Stimulated activated memory B cell treated with anti-CD40 and anti-IgM and Interleukin-4, amounts not matched to agents 10 μg/mL and 1 μg/mL and 100 μg/mL, for 72 hours (primary cell): ENCODE data around the gene SPPL2C.

Experiments
- ATAC-seq: fragments of 150-1000 bp; cut with Tn5 transposase; 2 replicates; pipeline ENCODE4 v1.10.0; 2021
- H3K27ac Mint-ChIP-seq: one replicate; pipeline ENCODE4 v1.8.0; 2022; ENCODE audit warnings: mild to moderate bottlenecking, mixed read lengths
- H3K27me3 Mint-ChIP-seq: one replicate; pipeline ENCODE4 v1.8.0; 2022; ENCODE audit warnings: mixed read lengths
- H3K36me3 Mint-ChIP-seq: one replicate; pipeline ENCODE4 v1.8.0; 2022; ENCODE audit warnings: mixed read lengths
- H3K4me1 Mint-ChIP-seq: one replicate; pipeline ENCODE4 v1.8.0; 2022; ENCODE audit warnings: mixed read lengths
- H3K4me3 Mint-ChIP-seq: one replicate; pipeline ENCODE4 v1.8.0; 2022; ENCODE audit warnings: mild to moderate bottlenecking, moderate library complexity, mixed read lengths
- H3K9me3 Mint-ChIP-seq: one replicate; pipeline ENCODE4 v1.8.0; 2022; ENCODE audit warnings: mixed read lengths

The SPPL2C gene, protein sequence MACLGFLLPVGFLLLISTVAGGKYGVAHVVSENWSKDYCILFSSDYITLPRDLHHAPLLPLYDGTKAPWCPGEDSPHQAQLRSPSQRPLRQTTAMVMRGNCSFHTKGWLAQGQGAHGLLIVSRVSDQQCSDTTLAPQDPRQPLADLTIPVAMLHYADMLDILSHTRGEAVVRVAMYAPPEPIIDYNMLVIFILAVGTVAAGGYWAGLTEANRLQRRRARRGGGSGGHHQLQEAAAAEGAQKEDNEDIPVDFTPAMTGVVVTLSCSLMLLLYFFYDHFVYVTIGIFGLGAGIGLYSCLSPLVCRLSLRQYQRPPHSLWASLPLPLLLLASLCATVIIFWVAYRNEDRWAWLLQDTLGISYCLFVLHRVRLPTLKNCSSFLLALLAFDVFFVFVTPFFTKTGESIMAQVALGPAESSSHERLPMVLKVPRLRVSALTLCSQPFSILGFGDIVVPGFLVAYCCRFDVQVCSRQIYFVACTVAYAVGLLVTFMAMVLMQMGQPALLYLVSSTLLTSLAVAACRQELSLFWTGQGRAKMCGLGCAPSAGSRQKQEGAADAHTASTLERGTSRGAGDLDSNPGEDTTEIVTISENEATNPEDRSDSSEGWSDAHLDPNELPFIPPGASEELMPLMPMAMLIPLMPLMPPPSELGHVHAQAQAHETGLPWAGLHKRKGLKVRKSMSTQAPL

DNA sequence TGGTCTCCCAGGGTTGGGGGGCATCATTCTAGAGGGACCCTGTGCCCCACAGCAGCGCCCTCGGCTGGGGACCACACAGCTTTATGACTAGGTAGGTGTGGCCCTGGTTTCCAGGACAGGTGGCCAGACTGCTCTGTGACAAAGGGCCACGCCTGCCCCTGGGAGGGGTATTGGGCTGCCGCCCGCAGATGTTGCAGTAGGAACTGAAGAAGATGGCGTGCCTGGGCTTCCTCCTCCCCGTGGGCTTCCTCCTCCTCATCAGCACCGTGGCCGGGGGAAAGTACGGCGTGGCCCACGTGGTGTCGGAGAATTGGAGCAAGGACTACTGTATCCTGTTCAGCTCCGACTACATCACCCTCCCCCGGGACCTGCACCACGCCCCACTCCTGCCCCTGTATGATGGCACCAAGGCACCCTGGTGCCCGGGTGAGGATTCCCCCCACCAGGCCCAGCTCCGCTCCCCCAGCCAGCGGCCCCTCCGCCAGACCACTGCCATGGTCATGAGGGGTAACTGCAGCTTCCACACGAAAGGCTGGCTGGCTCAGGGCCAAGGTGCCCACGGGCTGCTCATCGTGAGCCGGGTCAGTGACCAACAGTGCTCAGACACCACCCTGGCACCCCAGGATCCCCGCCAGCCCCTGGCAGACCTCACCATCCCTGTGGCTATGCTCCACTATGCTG is at the start of gene SPPL2C:
SPPL2C (plus strand) TSS at position 187 of the 681 bp plus-strand sequence; CDS start at position 213, 26 bp downstream.
- Mint-ChIP-seq H3K9me3 (no peaks in the 10 kb centered on the region), H3K4me3 (no peak within 1 kb of the TSS), H3K27me3 (peaks cover 19% of the 10 kb centered on the region), H3K36me3 (no peaks in the 10 kb centered on the region), H3K4me1 (no peaks in the 10 kb centered on the region), H3K27ac (no peak within 1 kb of the TSS)
- peak; percentile 39 for ATAC-seq

DNA sequence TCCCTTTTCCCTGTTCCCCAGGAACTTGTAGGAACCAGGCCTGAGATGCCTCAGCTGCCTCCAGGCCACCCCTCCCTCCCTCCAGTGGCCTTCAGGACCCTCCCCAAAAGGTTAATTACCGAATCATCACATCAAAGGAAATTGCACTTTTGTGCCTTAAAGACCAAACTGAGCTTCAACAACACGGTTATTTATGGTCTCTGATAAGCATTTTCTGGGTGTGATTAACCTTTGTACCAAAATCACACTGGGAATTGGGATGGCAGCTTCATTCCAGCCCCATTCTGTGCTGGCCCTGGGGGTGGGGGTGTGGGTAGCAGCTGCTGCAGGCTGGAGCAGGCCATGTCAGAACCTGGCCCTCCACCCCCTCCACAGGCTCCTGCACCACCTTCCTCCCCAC is 43.9 kb upstream of the SPPL2C start:
- ATAC-seq = no peak
- no peaks in the 10 kb centered on the region for H3K36me3 Mint-ChIP-seq
- H3K27ac Mint-ChIP-seq = no peak overlapping the region
- peaks cover 75% of the 10 kb centered on the region for H3K27me3 Mint-ChIP-seq
- H3K4me3 Mint-ChIP-seq = no peak overlapping the region
- H3K4me1 Mint-ChIP-seq = no peaks in the 10 kb centered on the region
- H3K9me3 Mint-ChIP-seq = no peaks in the 10 kb centered on the region

DNA sequence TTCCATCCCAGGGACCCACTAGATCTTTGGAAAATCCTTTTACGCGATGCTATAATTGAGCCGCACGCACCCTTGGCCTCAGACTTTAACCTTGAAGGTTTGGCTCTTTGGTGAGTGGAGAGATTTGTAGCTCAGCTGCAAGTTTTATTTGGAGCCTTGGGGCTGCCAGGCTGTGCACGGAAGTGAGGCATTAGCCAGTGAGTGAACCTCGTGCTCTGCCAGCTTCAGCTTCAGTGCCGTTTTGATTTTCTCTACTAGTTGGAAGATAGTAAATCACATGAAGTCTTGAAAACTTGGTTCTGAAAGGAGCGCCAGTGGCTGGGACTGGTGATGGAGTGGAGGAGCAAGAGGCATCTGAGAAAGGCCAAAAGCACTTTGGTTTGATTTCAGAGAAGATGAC is 43.3 kb upstream of the SPPL2C start:
- Mint-ChIP-seq H3K9me3 (no peaks in the 10 kb centered on the region), H3K27ac (no peak overlapping the region), H3K36me3 (no peaks in the 10 kb centered on the region), H3K27me3 (peaks cover 75% of the 10 kb centered on the region), H3K4me1 (no peaks in the 10 kb centered on the region), H3K4me3 (no peak overlapping the region)
- ATAC-seq = no peak

DNA sequence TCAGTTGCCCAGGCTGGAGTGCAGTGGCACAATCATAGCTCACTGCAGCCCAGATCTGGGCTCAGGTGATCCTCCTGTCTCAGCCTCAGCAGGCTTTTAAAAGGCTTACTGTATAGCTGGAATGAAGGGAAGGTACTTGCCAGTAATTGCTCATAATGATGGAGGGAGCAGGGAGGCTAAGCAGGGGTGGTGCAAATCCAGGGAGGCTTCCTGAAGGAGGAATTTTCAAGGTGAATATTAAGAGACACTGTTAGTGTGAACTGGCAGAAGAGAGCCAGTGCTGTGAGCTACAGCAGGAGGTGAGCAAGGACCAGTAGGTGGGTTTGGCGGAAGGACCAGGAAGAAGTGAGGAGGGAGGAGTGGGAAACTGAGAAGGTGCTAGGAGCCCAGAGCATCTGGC is 35.8 kb upstream of the SPPL2C start:
- Mint-ChIP-seq H3K4me1 (no peaks in the 10 kb centered on the region), H3K27me3 (peaks cover 40% of the 10 kb centered on the region), H3K9me3 (no peaks in the 10 kb centered on the region), H3K4me3 (no peak overlapping the region), H3K27ac (no peak overlapping the region), H3K36me3 (no peaks in the 10 kb centered on the region)
- ATAC-seq = no peak

DNA sequence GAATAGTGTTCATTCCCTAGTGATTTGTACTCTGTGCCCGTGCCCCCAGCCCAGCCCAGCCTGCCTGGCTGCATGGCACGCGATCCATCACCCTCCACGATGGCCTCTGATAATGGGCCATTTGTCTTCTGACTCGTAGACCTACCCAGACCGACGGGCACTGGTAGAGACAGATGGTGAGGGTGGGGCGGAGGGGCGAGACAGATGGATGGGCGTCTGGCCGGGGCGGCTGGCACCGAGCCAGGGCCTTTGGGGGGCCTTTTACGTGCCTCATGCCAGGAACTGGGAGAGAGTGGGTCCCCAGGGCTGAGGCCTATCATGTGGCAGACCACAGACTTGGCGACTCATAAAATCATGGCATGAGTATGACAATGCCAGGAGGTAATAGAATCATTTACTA is 35.2 kb upstream of the SPPL2C start:
- H3K36me3 Mint-ChIP-seq = no peaks in the 10 kb centered on the region
- no peak overlapping the region for H3K4me3 Mint-ChIP-seq
- H3K27me3 Mint-ChIP-seq = peaks cover 36% of the 10 kb centered on the region
- peak; percentile 18 for ATAC-seq
- no peak overlapping the region for H3K27ac Mint-ChIP-seq
- H3K4me1 Mint-ChIP-seq = no peaks in the 10 kb centered on the region
- H3K9me3 Mint-ChIP-seq = no peaks in the 10 kb centered on the region

DNA sequence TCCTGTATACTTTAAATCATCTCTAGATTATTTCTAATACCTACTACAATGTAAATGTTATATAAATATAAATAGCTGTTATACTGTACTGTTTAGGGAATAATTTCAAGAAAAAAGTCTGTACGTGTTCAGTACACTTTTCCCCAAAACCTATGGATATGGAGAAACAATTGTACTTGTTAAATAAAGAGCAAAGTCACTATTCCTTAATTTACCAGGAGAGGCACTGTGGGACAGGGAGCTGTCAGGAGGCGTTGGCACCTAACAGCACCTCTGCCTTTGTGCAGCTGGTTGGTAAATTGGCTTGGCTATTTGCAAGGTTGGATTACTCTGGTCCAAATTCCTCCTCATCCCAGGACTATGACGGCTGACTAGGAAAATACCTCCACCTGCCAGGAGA is 32.6 kb upstream of the SPPL2C start:
- H3K4me1 Mint-ChIP-seq = no peaks in the 10 kb centered on the region
- H3K9me3 Mint-ChIP-seq = no peaks in the 10 kb centered on the region
- H3K27me3 Mint-ChIP-seq = peaks cover 23% of the 10 kb centered on the region
- H3K4me3 Mint-ChIP-seq = no peak overlapping the region
- no peak overlapping the region for H3K27ac Mint-ChIP-seq
- H3K36me3 Mint-ChIP-seq = no peaks in the 10 kb centered on the region
- ATAC-seq = no peak

DNA sequence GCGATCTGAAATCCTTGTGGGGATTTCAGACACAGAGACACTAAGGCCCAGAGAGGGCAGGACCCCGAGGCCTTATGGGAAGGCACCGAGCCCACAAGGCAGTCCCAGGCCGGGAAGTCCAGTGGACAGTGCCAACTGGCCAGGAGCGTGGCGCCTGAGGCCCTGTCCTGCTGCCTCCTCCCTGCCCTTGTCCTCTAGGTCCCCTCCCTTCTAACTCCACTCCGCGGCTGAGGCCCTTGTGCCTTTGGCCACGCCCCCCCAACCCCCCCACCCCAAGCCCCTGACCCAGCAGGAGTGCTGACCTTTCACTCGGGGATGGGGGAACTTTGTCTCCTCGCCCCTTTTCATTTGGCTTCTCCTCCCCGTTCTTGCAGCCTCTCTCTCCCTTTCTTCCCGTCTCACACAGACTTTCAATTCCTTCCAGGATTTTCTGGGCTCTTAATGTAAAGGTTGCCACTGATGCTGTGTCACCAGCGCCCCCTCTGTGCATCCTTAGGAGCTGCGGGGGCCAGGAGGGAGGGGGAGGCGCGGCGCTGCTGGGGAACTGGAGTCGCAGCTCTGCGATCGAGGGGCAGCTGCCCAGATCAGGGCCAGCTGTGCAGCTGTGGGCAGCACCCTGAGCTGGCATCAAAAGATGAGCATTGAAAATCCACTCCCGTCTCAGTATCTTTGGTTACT is 31.5 kb upstream of the SPPL2C start:
- Mint-ChIP-seq H3K27me3 (peaks cover 22% of the 10 kb centered on the region), H3K4me3 (no peak overlapping the region), H3K4me1 (no peaks in the 10 kb centered on the region), H3K36me3 (no peaks in the 10 kb centered on the region), H3K27ac (no peak overlapping the region), H3K9me3 (no peaks in the 10 kb centered on the region)
- no peak for ATAC-seq

DNA sequence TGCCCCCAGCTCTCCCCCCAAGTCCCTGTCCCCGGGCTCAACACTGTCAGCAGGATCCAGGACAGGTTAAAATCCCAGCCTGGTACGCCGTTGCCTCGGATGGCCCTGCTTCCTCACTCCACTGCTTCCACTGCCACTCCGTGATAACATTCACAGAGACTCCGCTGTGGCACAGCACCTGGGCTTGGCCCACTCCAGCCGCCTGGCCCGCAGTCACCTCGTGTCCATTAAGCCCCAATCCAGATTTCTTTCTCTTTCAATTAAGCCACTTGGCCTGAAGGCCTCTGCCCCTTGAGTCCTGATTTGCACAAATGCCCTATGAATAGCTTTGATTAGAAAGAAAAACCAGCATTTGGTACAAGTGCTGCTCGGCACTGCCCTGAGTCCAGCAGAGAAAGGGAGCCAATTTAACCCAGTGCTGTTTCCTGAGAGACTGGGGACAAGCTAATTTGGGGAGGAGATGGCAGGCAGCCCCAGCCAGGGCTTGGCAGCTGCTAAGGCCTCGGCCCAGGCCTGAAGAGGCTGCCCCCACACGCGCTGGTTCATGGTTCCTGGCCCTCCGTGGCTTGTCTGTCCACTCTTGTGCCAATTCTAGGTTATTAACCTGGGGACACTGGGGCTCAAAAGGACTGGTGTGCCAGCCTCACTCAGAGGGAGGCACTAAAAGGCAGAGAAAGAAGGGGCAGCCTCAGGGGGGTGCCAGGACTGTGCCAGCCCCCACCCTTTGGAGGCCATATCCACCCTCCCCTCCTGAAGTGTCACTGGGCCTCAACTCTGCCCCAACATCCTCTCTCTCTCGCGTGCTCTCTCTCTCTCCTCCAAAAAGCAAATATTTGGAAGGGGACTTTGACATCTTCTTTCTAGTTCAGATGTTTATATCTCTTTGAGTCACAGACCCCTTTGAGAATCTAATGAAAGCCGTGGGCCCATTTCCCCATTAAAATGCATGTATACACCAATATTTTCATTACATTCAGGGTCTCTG is 29.8 kb upstream of the SPPL2C start:
- Mint-ChIP-seq H3K36me3 (no peaks in the 10 kb centered on the region), H3K27me3 (peaks cover 22% of the 10 kb centered on the region), H3K27ac (no peak overlapping the region), H3K9me3 (no peaks in the 10 kb centered on the region), H3K4me1 (no peaks in the 10 kb centered on the region), H3K4me3 (no peak overlapping the region)
- ATAC-seq = no peak

DNA sequence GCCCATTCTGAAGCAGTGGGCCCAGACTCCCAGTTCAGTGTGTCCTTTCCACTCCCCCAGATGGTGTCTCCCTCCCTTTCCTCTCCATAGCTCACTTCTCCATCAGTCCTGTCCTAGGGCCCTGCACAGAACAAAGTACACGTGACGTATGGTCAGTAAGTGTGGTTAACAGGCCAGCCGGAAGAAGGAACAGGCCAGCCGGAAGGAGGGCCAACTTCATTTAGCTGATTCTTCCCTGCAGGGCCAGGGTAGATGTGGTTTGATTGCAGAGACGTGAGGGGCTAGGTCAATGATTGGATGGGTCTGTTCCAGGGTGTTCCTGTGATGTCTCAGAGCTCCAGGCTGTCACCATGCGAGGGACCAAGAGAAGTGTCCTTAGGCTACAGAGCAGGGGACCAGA is 28.9 kb upstream of the SPPL2C start:
- Mint-ChIP-seq H3K4me1 (no peaks in the 10 kb centered on the region), H3K27me3 (peaks cover 22% of the 10 kb centered on the region), H3K27ac (no peak overlapping the region), H3K36me3 (no peaks in the 10 kb centered on the region), H3K4me3 (no peak overlapping the region), H3K9me3 (no peaks in the 10 kb centered on the region)
- no peak for ATAC-seq

DNA sequence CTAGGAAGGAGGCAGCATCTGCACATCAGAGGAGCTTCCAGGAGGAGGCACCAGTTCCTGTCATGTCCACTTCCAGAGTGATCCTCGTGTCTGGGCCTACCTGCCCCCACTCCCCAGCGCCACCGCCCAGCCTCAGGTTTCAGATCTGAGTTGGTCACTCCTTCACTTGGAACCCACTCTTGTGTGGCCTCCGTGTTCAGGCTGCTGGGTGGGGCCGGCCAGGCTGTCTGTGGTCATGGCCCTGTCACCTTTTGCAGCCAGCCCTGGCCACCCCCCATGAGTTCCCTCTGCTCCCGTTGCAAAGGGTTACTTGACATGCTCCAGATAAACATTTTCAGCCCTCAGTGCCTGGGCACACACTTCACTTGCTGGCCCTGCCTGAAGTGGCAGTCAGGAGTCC is 26.6 kb upstream of the SPPL2C start:
- Mint-ChIP-seq H3K36me3 (no peaks in the 10 kb centered on the region), H3K9me3 (no peaks in the 10 kb centered on the region)
- no peak for ATAC-seq

DNA sequence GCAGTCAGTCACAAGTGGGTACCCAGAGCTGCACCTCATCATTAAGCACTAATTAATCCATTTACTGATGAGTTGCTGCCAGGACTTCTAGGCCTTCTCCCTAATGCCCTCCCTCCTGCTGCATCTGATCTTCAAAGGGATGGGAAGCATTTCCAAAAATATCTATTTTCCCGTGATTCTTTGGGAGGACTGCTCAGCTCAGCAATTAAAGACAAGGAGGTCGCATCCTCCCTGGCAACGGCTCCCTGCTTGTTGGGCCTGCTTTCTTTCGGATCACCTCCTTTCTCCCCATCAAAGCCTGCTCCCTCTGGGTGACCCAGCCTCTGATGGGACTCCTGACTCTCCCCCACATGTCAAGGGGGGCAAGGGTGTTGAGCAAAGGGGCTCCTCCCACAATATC is 26.0 kb upstream of the SPPL2C start:
- Mint-ChIP-seq H3K36me3 (no peaks in the 10 kb centered on the region), H3K4me3 (no peak overlapping the region), H3K9me3 (no peaks in the 10 kb centered on the region), H3K27ac (no peak overlapping the region), H3K4me1 (no peaks in the 10 kb centered on the region), H3K27me3 (peaks cover 21% of the 10 kb centered on the region)
- no peak for ATAC-seq

More for the DNA sequence above, 26.6 kb upstream of the SPPL2C start:
- peaks cover 28% of the 10 kb centered on the region for H3K27me3 Mint-ChIP-seq
- no peak overlapping the region for H3K4me3 Mint-ChIP-seq
- H3K4me1 Mint-ChIP-seq = no peaks in the 10 kb centered on the region
- no peak overlapping the region for H3K27ac Mint-ChIP-seq

DNA sequence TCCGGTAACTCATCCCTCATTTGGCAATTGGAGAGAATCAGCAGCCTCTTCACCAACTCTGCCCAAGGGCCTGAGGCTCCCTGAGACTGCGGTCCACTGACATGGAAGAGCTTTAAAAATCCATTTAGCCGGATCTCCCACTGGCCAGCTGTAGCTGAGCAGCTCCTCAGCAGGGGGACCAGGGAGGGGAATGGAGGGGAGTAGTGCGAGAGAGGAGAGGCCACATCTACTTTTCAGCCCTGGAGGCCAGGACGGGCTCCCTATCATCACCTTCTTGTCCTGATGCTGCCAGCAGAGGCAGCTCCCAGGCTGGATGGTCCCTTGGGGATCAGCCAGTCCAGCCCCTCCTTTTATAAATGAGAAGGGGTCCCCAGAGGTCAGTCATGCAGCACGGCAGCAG is 25.0 kb upstream of the SPPL2C start:
- Mint-ChIP-seq H3K36me3 (no peaks in the 10 kb centered on the region), H3K27ac (no peak overlapping the region), H3K27me3 (peaks cover 17% of the 10 kb centered on the region), H3K9me3 (no peaks in the 10 kb centered on the region), H3K4me1 (no peaks in the 10 kb centered on the region), H3K4me3 (no peak overlapping the region)
- ATAC-seq = no peak

DNA sequence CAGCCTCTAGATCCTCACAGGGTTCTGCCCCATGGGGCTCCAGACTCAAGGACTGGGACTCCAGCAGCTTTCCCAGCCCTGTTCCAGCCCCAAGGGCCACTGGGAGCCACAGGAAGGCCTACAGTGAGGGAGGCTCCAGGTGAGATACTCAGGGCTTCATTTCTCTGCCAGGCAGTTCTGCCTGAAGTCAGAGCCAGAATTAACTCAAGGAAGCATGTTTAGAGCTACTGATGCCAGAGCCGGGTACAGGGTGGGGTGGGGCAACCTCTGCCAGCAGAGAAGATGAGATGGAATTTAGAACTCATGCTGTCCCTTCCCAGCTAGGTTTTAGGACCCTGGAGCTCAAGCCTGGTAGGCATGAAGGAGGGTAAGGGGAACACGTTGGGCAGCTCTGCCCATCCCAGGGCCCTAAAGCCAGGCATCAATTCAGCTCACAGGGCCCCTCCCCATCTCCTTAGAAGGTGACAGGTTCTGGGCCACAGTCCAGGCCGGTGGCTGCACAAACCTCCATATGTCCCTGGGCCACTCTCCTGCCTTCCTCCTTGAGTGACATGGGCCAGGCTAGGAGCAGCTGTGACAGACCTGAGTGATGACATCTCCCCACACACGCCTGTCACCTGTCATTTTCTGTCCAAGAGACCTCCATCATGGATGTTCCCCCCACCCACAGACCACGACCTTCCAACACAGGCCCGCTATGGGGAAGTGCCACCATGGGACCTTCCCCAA is 24.5 kb upstream of the SPPL2C start:
- Mint-ChIP-seq H3K27me3 (peaks cover 13% of the 10 kb centered on the region), H3K4me3 (no peak overlapping the region), H3K4me1 (no peaks in the 10 kb centered on the region), H3K9me3 (no peaks in the 10 kb centered on the region), H3K27ac (no peak overlapping the region), H3K36me3 (no peaks in the 10 kb centered on the region)
- no peak for ATAC-seq

DNA sequence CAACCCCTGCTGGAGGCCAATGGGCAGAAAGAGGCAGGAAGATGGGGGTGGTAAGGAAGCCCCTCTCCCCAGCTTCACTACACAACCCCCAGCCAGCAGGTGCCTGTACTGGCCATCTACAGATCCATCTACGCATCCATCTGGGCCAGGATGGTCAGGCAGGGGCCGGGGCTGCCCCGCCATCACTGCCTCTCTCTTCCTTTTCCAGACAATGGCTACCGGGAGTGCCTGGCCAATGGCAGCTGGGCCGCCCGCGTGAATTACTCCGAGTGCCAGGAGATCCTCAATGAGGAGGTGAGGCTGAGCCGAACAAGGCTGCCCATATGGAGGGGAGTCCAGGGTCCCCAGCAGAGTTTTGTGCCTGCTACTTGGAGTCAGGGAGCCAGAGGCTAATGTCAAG is 23.5 kb upstream of the SPPL2C start:
- Mint-ChIP-seq H3K9me3 (no peaks in the 10 kb centered on the region), H3K4me3 (no peak overlapping the region), H3K27me3 (peaks cover 19% of the 10 kb centered on the region), H3K27ac (no peak overlapping the region), H3K4me1 (no peaks in the 10 kb centered on the region), H3K36me3 (no peaks in the 10 kb centered on the region)
- ATAC-seq = no peak
